Panc1 (cell line): ENCODE measurements around the gene SUPT20H. TPM values are rescaled to one million over a fixed set of nuclear protein-coding genes. Genes with fewer than 3 reads are reported as not detected.

Experiments used
- ATAC-seq: fragments of 200-7000 bp; cut with Tn5 transposase; 2 replicates; pipeline ENCODE4 v1.9.1; 2020; ENCODE audit warnings: mild to moderate bottlenecking, moderate library complexity
- Bru-seq: library from RNA; stranded (reverse); fragments of 400-500 nt; gene quantifications from one replicate; lab custom pipeline; 2021; lab: Mats Ljungman, UMichigan
- BruChase-seq, 2 experiments: library from RNA; stranded (reverse); fragments of 400-500 nt; gene quantifications; one replicate each; lab custom pipeline; 2021; lab: Mats Ljungman, UMichigan
- BruUV-seq: library from RNA; stranded (reverse); fragments of 400-500 nt; replicated peaks from 2 replicates; lab custom pipeline; 2021; lab: Mats Ljungman, UMichigan
- CTCF ChIA-PET: fragments of 300-600 bp; sonication (Branson Sonifier 250); formaldehyde crosslinking; loops from one replicate; lab custom pipeline; 2022; ENCODE audit warnings: antibody characterized with exemption; lab: Charles Lee
- POLR2A ChIA-PET: fragments of 300-600 bp; sonication (Branson Sonifier 250); formaldehyde crosslinking; loops from one replicate; lab custom pipeline; 2022; ENCODE audit warnings: antibody characterized with exemption; lab: Charles Lee
- DNase-seq: peaks from one replicate; pipeline ENCODE4 v3.0.0-alpha.2; 2010; ENCODE audit warnings: low read depth, low spot score
- H3K27ac ChIP-seq: 2 replicates; pipeline ENCODE4 v1.5.1; 2011; ENCODE audit warnings: mild to moderate bottlenecking, low read length, inconsistent platforms
- H3K27me3 ChIP-seq: fragments of 200-500 bp; sonication (Bioruptor generic); 2 replicates; pipeline ENCODE4 v1.6.0; 2014; ENCODE audit warnings: low read length, inconsistent platforms; ENCODE audit not compliant: control insufficient read depth, insufficient read depth
- H3K36me3 ChIP-seq: fragments of 200-500 bp; sonication (Bioruptor generic); 2 replicates; pipeline ENCODE4 v1.5.1; 2014; ENCODE audit warnings: inconsistent platforms, mild to moderate bottlenecking, low read length, moderate library complexity; ENCODE audit not compliant: control insufficient read depth, insufficient read depth
- H3K4me1 ChIP-seq: 2 replicates; pipeline ENCODE4 v1.5.1; 2011; ENCODE audit warnings: inconsistent platforms, mild to moderate bottlenecking, low read length, moderate library complexity; ENCODE audit not compliant: control insufficient read depth, insufficient read depth
- H3K4me3 ChIP-seq, 2 experiments: 2 replicates each; pipeline ENCODE4 v1.5.1; 2011 to 2012; ENCODE audit warnings: low read depth in 2 of 2, low read length in 2 of 2, mild to moderate bottlenecking in 2 of 2, inconsistent platforms in 1 of 2, moderate library complexity in 1 of 2
- H3K9me3 ChIP-seq: fragments of 200-500 bp; sonication (Bioruptor generic); 2 replicates; pipeline ENCODE4 v1.5.1; 2014; ENCODE audit warnings: low read depth, mild to moderate bottlenecking, inconsistent platforms, low read length, moderate library complexity; ENCODE audit not compliant: control insufficient read depth, insufficient read depth
- CTCF ChIP-seq: fragments of 450-650 bp; IDR thresholded peaks from 2 replicates; pipeline ENCODE4 v1.5.1; 2017; ENCODE audit warnings: mild to moderate bottlenecking
- POLR2AphosphoS5 ChIP-seq: IDR thresholded peaks from 2 replicates; pipeline ENCODE4 v1.6.1; 2012; ENCODE audit warnings: mild to moderate bottlenecking, low read depth, low read length, moderate library complexity
- REST ChIP-seq, 2 experiments: IDR thresholded peaks; 2 replicates each; pipeline ENCODE4 v1.6.1; 2011 to 2012; ENCODE audit warnings: low read depth in 2 of 2, control low read depth in 1 of 2, low read length in 1 of 2, mild to moderate bottlenecking in 1 of 2, moderate library complexity in 1 of 2; ENCODE audit not compliant: insufficient read depth in 1 of 2
- SIN3A ChIP-seq: IDR thresholded peaks from 2 replicates; pipeline ENCODE4 v1.6.1; 2012; ENCODE audit warnings: low read depth, mild to moderate bottlenecking, low read length, moderate library complexity, borderline replicate concordance; ENCODE audit not compliant: insufficient read depth
- TCF7L2 ChIP-seq: IDR thresholded peaks from 2 replicates; pipeline ENCODE4 v1.6.1; 2011; ENCODE audit warnings: mild to moderate bottlenecking, low read depth, low read length, inconsistent platforms
- in situ Hi-C: cut with HindIII; loops from 2 replicates; pipeline ENCODE4 v1.10.0; 2016; ENCODE audit warnings: low sequenced_read_pairs, low pct_unique_long_range_greater_than_20kb
- intact Hi-C: fragments of 100-400 bp; cut with micrococcal nuclease; formaldehyde crosslinking; loops from one replicate; pipeline ENCODE4 v1.10.0; 2022; ENCODE audit not compliant: unreplicated experiment
- long read RNA-seq: library from polyadenylated mRNA; unstranded; transcript quantifications from one replicate; pipeline ENCODE4 v2.0.0, GENCODE V29; 2021; ENCODE audit not compliant: unreplicated experiment
- polyA plus RNA-seq: library from polyadenylated mRNA; unstranded; fragments of >200 nt; gene quantifications from one replicate; pipeline ENCODE4 v1.2.1, GENCODE V29; 2012; ENCODE audit warnings: missing spikeins; ENCODE audit not compliant: insufficient read length
- total RNA-seq: library from RNA; stranded (reverse); gene quantifications from one replicate; pipeline ENCODE4 v1.2.1, GENCODE V29; 2021; ENCODE audit not compliant: unreplicated experiment

SUPT20H gene
- total RNA-seq (32.9 TPM), Bru-seq, nascent RNA (percentile 82 among the genes with signal in this experiment), BruChase-seq, experiment 1, labeled RNA remaining after a 2-hour chase (percentile 83 among the genes with signal in this experiment), BruChase-seq, experiment 2, labeled RNA remaining after a 6-hour chase (percentile 74 among the genes with signal in this experiment)
- polyA plus RNA-seq: 12.8 TPM
- long read RNA-seq, partial matches to known transcripts: 5 of 43 reads
- long read RNA-seq, other reads (novel, unspliced or antisense): 34 of 43 reads

GRCh38 chr13:37058910-37059847 lies at the start of gene SUPT20H:
Gene SUPT20H, minus strand, starts transcription at chr13:37059688. Its CDS starts 8,198 bp downstream, at chr13:37051490.
- ATAC-seq (peak; percentile 100), DNase-seq (no peak)
- BruUV-seq: TSS peak; percentile 85
- Histone ChIP-seq H3K27me3 (no peaks in the 10 kb centered on the region), H3K4me3 (peak within 1 kb of the TSS; percentile 81 to 90), H3K9me3 (no peaks in the 10 kb centered on the region), H3K27ac (peak within 1 kb of the TSS; percentile 93), H3K4me1 (no peaks in the 10 kb centered on the region; the same call in 1 of the 2 replicates), H3K36me3 (no peaks in the 10 kb centered on the region)
- ChIA-PET CTCF (no interaction called here), POLR2A (no interaction called here)
- in situ Hi-C loops: no loop called here
- intact Hi-C loops: no loop called here
- 0 out of 2 replicates have a peak, but pooled peaks have one; percentile 23 for TF ChIP-seq SIN3A
- TF ChIP-seq POLR2AphosphoS5: peak; percentile 74
- no peak for TF ChIP-seq REST (IDR thresholded peaks at IDR 0.05; ENCODE audit: insufficient read depth in 1 of 2, low read depth in 2 of 2, low read length in 1 of 2)
- TF ChIP-seq CTCF: no peak

GRCh38 chr13:37109051-37109678 lies 49.7 kb upstream of the SUPT20H start:
- TF ChIP-seq TCF7L2: no peak
- peak; percentile 61; the same call in 1 of the 2 replicates for TF ChIP-seq CTCF
- TF ChIP-seq SIN3A: no peak
- in situ Hi-C loops (no loop called here), intact Hi-C loops (loop anchor here (10.0 kb wide), 1 partner anchor 496 kb away; no protein-coding TSS in a partner anchor)
- ATAC-seq (no peak), DNase-seq (no peak)
- ChIA-PET POLR2A (no interaction called here), CTCF (no interaction called here)
- no peak overlapping the region for H3K4me3 ChIP-seq
- BruUV-seq: no TSS peak
- H3K27me3 ChIP-seq: no peaks in the 10 kb centered on the region
- no peak overlapping the region for H3K27ac ChIP-seq
- H3K9me3 ChIP-seq: no peaks in the 10 kb centered on the region
- no peaks in the 10 kb centered on the region for H3K4me1 ChIP-seq
- H3K36me3 ChIP-seq: no peaks in the 10 kb centered on the region
